Stimulated activated CD8-positive, alpha-beta memory T cell treated with anti-CD3 and anti-CD28 coated beads, Interleukin-7, amount 100 ng/mL, for 24 hours (primary cell): ENCODE measurements around the gene CSNK1G1.
"Not testable (repeated sequence)": the region's sequence is repeated elsewhere in the genome, so short reads cannot be mapped to it uniquely, and the experiment has no call there.

Experiments
- DNase-seq: peaks from one replicate; pipeline ENCODE4 v3.0.0-alpha.2; 2020; ENCODE audit warnings: low read depth

The CSNK1G1 gene

DNA sequence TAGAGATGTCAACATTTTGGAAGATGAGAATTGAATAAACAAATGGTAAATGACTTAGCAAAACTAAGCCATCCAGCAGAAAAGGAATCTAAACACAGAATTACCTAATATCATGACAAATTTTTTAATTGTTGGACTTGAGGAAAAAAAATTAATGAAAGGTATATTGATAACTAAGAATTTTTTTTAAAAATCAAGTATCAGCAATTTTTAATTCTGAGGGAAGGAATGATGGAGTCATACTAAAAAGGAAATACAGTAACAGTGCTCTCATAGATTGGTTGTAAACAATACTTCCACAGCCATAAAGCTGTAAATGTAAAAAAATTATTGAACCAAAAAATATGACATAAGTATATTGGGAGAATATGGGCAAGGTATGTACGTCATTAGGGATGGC, 68.0 kb downstream of the CSNK1G1 start:
- no peak for DNase-seq

DNA sequence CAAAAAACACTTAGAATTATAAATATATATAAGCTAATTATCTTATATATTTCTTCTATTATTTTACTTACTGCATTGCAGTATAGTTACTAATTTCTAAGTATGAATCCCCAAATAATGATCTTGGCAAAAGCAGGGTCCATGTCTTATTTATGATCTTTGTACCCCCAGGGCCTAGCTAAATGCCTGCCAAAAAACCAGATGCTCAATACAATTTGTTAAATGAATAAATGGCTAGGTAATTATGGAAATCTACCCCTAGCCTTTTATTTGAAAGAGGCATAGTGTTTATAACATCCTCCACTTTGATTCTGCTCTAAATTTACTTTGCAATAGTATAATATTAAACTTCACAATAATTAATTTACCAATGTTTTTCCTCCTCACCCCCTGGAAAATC, 69.5 kb downstream of the CSNK1G1 start:
- DNase-seq, result no peak

DNA sequence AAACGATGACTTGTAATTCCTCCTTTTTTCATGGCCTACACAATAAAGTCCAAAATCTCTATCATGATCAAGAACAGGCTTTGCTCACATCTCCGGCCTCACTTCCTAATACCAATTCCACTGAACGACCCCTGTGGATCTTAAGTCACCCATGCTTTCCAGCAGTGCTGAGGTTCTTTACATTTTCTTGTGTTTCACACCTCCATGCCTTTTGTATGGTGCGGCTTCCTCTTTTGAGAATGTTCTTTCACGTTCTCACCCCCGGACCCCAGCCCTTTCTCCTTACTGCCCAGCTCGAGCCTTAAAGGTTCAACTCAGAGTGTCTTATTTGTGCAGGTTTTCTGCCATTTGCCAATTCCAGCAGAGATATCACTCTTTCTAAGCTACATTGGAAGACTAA, 70.1 kb downstream of the CSNK1G1 start:
- no peak for DNase-seq

DNA sequence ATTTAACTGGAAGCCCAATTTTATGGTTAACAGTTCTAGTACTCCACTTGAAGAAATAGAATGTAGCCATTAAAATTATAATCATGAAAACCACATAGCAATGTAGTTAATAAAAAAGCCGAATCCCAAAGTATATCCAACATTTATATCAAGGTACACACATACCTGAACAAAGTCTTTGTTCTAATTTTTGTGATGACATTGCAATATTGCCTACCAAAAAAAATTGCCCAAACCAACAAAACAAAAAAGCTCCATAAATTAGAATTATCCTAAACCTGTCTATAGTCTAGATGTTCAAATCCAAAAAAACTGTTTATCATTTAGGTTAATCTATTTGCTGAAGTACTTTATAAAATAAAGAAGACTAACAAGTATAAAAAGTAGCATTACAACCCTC, 70.8 kb downstream of the CSNK1G1 start:
- no peak for DNase-seq

DNA sequence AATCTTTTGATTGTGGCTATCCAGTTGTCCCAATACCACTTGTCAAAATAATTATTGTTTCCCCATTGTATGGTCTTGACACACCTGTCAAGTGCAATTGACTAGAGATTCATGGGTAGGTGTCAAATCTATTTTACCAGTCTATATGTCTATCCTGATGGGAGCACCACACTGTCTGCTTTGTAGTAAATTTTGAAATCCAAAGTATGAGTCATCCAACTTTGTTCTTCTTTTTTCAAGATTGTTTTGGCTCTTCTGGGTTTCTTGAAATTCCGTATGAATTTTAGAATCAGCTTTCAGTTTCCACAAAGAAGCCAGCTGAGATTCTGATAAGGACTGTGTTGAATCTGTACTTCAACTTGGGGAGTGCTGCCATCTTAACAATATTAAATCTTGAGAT, 71.9 kb downstream of the CSNK1G1 start:
- no peak for DNase-seq

DNA sequence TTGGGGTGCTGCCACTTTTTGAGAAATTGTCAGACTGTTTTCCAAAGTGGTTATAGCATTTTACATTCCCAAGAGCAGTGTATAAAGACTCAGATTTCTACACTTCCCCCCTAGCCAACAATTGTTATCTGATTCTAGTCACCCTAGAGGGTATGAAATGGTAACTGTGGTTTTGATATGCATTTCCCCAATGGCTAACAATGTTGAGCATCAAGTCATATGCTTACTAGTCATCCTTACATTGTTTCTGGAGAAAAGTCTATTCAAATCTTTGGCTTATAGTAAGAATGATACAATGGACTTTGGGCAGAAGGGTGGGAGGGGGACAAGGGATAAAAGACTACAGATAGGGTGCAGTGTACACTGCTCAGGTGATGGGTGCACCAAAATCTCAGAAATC, 73.3 kb downstream of the CSNK1G1 start:
- no peak for DNase-seq

DNA sequence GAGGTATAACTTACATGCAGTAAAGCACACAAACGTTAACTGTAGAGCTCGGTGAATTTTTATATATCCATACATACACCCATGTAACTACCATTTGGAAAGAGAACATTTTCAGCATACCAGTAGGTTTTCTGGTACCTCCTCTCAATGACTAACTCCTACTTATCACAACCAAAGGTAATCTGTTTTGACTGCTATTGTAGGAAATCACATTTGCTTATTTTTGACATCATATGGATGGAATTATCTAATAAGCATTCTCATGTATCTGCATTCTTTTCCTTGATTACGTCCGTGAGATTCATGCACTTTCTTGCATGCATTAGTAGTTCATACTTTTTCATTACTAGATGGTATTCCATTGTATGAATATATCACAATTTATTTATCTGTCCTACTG, 76.8 kb downstream of the CSNK1G1 start:
- no peak for DNase-seq

DNA sequence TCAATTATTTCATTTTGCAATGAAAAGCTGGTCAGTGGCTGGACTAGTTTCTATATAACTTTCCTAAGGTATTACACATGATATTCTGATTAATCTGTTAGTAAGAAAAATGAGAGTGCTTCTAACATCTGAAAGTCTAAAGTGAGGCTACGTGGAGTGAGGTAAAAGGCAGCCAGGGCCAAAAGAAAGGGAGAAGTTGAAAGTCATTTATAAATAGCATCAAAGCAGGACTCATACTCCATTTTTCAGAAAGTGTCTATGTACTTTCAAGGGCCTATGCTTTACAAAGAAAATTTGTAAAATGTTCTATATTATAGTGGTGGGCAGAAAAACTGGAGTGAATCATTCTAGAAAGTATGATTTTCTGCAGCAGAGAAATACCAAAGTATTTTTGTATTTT, 80.0 kb downstream of the CSNK1G1 start:
- DNase-seq, result no peak

DNA sequence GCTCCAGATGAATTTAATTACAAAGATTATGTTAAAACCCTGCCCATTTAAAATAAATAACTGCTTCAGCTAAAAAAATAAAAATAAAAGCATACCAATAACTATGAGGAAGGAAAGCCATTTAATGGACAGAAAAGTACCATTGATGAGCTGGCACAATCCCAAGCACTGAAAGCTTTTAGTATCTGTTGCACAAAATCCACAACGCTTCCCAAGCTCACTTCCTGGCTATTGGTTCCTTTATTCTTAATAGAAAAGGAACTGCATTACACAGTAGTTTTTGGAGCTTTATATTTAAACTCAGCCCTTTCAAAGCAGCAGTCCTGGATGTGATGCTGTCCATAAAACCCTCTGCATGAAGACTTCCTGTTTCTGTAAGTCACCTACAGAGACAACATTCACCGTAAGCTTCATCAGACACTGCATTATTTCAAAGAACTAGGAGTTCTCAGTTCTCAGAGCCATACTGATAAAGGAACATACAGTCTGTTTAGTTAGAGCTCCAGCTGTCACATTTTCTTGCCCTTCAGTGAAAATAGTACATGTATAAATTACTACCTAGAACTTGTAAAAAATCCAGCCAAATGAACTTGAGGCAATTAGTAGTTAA, 81.5 kb downstream of the CSNK1G1 start:
- DNase-seq, result no peak

DNA sequence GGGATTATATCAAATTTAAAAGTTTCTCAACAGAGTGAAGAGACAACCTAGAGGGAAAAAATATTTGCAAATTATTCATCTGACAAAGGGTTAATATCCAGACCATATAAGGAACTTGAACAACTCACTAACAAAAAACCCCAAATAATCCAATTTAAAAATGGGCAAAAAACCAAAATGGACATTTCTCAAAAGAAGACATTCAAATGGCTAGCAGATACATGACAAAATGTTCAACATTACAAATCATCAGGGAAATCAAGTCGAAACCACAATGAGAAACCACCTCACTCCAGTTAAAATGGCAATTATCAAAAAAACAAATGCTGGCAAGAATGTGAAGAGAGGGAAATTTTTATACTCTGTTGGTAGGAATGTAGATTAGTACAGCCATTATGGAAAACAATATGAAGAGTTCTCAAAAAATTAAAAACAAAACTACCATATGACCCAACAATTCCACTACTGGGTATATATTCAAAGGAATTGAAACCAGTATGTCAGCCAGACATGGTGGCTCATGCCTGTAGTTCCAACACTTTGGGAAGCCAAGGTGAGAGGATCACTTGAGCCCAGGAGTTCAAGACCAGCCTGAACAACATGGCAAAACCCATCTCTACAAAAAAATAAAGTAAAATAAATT, 88.5 kb downstream of the CSNK1G1 start:
- no peak for DNase-seq

DNA sequence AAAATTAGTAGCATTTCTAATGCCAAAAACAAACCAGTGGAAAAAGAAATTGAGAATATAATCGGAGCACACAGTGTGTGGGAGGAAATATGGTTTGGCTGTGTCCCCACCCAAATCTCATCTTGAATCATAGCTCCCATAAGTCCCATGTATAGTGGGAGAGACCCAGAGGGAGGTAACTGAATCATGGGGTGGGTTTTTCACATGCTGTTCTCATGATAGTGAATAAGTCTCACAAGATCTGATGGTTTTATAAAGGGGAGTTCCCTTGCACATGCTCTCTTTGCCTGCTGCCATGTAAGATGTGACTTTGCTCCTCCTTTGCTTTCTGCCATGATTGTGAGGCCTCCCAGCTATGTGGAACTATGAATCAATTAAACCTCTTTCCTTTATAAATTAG, 90.8 kb downstream of the CSNK1G1 start:
- not testable (repeated sequence) for DNase-seq

DNA sequence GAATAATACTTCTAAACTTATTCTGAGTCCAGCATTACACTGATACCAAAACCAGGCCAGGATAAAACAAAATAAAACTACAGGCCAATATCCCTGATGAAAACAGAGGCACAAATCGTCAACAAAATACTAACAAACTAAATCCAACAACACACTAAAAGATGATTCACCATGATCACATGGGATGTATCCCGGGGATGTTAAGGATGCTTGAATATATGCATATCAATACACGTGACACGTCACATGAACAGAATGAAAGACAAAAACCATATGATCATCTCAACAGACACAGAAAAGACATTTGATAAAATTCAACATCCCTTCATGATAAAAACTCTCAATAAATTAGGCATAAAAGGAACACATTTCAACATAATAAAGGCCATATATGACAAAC, 91.5 kb downstream of the CSNK1G1 start:
- DNase-seq, result no peak

DNA sequence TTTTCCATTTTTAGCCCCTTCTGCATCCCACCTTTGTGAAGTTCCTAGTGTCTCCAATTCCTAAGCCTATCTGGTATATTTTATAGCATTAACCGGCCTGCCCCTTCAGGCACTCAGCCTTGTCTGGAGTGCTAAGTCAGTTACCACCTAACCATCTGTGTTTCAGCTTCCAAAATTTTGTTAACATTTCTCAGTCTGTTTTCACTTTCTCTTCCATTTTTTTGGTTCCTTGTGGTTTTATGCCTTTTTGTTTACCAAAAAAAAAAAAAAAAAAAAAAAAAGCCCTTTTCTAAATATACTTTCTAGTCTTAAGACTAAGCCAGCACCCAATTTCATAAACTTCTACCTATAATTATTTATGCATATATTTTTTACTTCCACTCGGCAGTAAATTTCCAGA, 92.4 kb downstream of the CSNK1G1 start:
- DNase-seq, result no peak

DNA sequence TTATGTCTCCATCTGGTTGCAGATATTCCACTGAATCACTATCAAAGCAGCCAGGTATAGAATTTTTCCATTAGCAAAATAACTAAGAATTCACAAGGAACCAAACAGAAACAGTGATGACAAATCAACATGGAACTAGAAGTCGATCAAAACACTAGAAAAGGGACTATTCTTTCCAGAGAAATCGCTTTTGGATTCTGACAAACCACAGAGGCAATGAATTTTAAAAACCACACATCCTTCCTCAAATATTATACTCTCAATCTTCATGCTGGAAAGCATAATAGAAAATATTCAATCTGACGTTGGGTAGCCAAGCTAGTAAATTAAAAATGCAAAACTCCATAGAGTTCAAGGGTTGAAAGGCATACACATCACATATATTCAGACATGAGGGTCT, 99.9 kb downstream of the CSNK1G1 start:
- no peak for DNase-seq

DNA sequence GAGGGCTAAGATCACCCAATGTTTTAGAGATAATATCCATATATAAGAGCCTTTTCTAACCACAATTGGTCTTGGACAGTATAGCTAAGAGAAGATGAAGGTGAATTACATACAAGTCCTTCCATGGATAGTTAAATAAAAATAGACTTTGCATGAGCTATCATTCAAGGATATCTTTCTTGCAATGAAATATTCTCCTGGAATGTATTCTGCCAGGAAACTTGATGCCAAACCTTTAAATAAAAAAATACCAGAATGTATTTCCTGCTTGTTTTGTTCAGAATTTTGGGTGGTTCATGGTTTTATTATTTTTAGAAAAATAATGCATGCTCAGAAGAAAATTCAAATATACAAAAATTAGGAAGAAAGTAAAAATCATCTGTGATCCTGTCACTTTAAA, 104.3 kb downstream of the CSNK1G1 start:
- DNase-seq, result no peak

DNA sequence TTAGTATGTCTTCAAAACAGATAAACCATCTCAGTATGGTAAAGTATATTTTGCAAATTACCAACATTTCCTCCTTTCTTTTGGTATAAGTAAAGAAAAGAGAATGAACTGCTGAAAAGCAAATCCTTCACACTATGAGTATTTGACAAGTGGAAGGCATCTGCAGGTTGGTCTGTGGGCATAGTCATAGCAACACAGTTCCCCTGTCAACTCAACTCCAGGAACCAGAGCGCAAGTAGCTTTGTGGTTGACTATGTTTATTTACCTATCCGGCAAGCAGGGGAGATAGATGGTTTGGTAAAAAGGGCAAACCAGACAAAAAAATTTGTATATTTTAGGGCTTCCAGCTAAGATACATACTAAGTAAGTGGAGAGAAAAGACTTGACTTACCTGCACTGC, 104.9 kb downstream of the CSNK1G1 start:
- no peak for DNase-seq

DNA sequence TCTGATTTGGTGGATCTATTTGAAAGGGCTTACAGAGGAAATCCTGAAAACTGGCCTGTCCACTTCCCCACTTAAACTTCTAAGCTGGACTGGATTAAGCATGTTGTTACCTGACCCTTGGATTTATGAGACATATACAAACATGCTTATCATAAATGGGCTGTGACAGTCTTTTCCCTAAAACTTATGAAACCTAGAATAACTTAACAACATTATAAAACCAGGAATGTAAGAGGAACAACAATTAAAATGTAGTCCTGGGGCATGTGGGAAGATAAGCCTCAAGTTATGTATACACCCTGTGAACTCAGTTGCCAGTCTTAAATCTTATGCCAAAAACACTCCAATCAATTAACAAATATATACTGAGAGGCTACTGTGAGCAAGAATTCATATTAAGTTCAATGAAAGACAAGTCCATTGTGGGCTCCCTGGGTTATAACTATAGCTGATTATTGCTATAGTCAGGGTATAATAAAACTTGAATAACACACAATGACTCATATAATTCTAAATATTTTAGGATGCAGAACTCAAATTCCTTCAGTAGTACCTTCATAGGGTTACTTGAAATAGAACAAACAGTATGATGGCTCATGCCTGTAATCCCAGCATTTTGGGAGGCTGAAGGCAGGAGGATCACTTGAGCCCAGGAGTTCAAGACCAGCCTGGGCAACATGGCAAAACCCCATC, 105.9 kb downstream of the CSNK1G1 start:
- no peak for DNase-seq

DNA sequence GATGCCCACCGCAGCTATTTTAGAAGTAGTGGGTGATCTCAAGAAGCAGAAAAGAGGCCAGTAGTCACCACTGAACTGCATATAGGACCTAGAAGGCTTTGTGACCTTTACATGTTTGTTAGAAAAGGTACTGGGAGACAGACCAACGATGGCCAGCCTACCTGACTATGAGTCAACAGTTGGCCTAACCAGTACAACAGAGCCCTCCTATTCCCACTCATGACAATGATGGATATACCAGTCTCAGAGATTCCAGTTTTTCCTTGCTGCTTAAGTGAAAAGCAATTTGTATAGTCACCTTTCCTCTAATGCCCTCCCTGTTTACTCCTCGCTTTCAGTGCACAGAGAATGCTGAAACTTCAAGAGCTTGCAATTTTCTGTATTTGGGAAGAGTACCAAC, 106.6 kb downstream of the CSNK1G1 start:
- DNase-seq, result no peak

DNA sequence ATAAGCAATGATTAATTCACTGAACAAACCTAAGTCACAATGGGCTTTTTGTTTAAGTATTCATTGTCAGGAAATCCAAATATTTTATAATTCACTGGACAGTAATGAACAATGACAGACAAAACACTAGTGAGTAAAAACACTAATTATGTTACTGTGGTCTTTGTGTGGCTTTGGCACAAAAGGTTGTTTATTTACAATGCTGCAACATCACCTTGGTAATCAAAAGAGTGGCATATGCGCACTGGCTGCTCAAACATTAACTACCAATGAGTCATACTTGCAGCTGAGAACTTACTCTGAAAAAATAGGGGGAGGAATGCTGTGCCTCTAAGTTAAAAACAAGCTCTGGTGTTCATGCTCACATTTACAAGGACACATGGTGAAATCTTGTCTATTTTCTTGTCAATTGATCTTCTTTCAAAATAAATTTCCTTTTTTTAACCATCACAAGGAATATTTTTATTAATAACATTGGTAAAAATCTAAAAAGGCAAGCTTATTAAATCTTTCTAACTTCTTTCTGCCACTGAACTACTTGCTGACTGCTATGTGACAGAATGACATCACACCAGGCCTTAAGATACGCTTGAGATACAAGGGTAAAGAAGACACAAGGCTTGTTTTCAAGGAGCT, 107.9 kb downstream of the CSNK1G1 start:
- DNase-seq, result no peak

DNA sequence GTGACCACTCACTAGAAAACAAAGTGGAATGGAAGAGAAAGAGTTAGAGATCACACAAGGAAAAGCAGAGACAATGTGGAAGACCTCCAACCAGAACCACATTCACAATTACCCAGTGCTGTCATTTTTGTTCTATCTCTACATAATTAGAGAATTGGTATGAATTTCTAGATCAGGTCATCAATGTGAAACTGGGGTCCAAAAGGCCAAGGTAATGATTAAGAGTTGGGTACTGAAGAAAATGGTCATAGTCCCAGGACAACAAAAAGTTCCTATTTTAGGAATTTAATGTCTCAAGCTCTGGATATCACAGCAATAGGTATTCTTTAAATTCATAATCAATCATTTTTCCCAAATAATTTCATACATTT, 108.5 kb downstream of the CSNK1G1 start:
- DNase-seq, result no peak

DNA sequence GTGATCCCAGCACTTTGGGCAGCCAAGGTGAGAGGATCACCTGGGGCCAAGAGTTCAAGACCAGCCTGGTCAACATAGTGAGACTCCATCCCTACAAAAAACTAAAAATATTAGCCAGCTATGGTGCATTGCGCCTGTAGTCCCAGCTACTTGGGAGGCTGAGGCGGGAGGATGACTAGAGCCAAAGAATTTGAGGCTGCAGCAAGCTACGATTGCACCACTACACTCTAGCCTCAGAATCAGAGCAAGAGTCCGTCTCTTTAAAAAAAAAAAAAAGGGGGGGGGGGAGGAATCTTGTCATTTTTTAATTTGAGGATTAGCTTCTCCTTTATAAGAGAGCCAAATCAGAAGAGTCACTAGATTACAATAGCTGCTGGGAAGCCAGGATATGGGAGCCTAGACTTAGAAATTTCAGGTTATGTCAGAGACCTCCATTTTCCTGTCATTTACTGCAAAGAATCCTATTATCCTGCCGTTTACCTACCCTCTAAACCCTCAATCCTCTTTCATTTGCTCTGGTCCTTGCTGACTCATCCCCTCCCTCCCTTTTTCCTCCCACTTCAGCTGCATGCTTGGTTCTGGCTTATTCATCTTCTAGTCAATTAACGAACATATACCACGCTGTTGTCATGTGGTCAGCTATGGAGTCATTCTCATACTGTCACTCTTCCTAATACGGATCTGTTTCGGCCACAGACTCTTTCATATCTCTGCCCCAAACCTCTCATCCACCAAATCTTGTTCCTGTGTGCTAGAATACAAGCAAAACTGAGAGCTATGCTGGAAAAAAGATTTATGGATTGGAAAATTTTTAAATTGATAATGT, 109.4 kb downstream of the CSNK1G1 start:
- DNase-seq, result no peak

DNA sequence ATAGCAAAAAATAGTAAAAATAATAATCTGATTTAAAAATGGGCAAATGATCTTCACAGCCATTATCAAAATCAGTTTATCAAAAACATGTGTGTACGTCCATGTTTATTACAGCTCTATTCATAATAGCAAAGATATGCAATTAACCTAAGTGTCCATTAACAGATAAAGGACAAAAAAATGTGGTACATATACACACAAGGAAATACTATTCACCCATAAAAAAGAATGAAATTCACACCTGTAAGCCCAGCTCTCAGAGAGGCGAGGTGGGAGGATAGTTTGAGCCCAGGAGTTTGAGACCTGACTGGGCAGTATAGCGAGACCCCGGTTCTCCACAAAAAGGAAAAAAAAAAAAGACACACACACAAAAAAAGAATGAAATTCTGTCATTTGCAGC, 110.6 kb downstream of the CSNK1G1 start:
- no peak for DNase-seq
